Glutamatergic neuron (in vitro differentiated cells): Measurements from ENCODE around the gene SMIM33. TPM values are rescaled to one million over a fixed set of nuclear protein-coding genes. Genes with fewer than 3 reads are reported as not detected.
"Not testable (repeated sequence)": the region's sequence is repeated elsewhere in the genome, so short reads cannot be mapped to it uniquely, and the experiment has no call there.

Experiments used
- DNase-seq: peaks from one replicate; pipeline ENCODE4 v3.0.0; 2022
- H3K27ac Mint-ChIP-seq: one replicate; pipeline ENCODE4 v1.8.0; 2020; ENCODE audit warnings: mild to moderate bottlenecking, mixed read lengths, inconsistent platforms; ENCODE audit not compliant: unreplicated experiment
- H3K27me3 Mint-ChIP-seq: one replicate; pipeline ENCODE4 v1.8.0; 2020; ENCODE audit warnings: mild to moderate bottlenecking, moderate library complexity, mixed read lengths, inconsistent platforms; ENCODE audit not compliant: unreplicated experiment
- H3K36me3 Mint-ChIP-seq: one replicate; pipeline ENCODE4 v1.8.0; 2020; ENCODE audit warnings: mild to moderate bottlenecking, mixed read lengths, inconsistent platforms; ENCODE audit not compliant: unreplicated experiment
- H3K4me1 Mint-ChIP-seq: one replicate; pipeline ENCODE4 v1.8.0; 2020; ENCODE audit warnings: mild to moderate bottlenecking, low read depth, mixed read lengths, inconsistent platforms; ENCODE audit not compliant: unreplicated experiment
- H3K4me3 Mint-ChIP-seq: one replicate; pipeline ENCODE4 v1.8.0; 2020; ENCODE audit warnings: mild to moderate bottlenecking, mixed read lengths, inconsistent platforms; ENCODE audit not compliant: unreplicated experiment
- H3K9me3 Mint-ChIP-seq: one replicate; pipeline ENCODE4 v1.8.0; 2020; ENCODE audit warnings: mild to moderate bottlenecking, moderate library complexity, mixed read lengths, inconsistent platforms; ENCODE audit not compliant: unreplicated experiment
- total RNA-seq: library from RNA; stranded (reverse); fragmentation: NEBNext Ultra II Directional; extraction: Animal tissue kit (Norgen Biotek cat#: 25700); gene quantifications from one replicate; pipeline ENCODE4 v1.2.1, GENCODE V29; 2021; ENCODE audit not compliant: unreplicated experiment
- TF ChIP-seq, protein P1 (sequence below): fragments of 200-600 bp; sonication (generic); IDR thresholded peaks from one replicate; pipeline ENCODE4 v1.5.0; 2021; ENCODE audit not compliant: partially characterized antibody, unreplicated experiment

Gene SMIM33
- total RNA-seq, 1 donor from 2014 or later, result not detected

DNA sequence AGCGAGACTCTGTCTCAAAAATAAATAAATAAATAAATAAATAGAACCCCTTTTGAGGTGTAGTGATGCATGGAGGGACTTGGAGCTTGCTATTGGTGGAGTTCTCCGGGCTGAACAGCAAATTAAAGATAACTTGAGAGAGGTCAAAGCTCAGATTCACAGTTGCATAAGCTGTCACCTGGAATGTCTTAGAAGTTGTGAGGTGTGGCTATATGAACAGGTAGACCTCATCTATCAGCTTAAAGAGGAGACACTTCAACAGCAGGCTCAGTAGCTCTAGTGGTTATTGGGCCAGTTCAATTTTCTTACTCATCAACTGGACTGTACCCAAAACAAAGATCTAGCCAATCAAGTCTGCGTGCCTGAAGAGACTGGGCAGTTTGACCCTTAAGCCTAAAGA, 23.5 kb downstream of the SMIM33 start:
- Mint-ChIP-seq H3K36me3 (no peaks in the 10 kb centered on the region), H3K4me3 (no peak overlapping the region), H3K27me3 (peaks cover 4% of the 10 kb centered on the region), H3K4me1 (no peaks in the 10 kb centered on the region), H3K27ac (no peak overlapping the region), H3K9me3 (peaks cover 3% of the 10 kb centered on the region)
- no peak for DNase-seq
- TF ChIP-seq, protein P1, sequence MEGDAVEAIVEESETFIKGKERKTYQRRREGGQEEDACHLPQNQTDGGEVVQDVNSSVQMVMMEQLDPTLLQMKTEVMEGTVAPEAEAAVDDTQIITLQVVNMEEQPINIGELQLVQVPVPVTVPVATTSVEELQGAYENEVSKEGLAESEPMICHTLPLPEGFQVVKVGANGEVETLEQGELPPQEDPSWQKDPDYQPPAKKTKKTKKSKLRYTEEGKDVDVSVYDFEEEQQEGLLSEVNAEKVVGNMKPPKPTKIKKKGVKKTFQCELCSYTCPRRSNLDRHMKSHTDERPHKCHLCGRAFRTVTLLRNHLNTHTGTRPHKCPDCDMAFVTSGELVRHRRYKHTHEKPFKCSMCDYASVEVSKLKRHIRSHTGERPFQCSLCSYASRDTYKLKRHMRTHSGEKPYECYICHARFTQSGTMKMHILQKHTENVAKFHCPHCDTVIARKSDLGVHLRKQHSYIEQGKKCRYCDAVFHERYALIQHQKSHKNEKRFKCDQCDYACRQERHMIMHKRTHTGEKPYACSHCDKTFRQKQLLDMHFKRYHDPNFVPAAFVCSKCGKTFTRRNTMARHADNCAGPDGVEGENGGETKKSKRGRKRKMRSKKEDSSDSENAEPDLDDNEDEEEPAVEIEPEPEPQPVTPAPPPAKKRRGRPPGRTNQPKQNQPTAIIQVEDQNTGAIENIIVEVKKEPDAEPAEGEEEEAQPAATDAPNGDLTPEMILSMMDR, result no peak

DNA sequence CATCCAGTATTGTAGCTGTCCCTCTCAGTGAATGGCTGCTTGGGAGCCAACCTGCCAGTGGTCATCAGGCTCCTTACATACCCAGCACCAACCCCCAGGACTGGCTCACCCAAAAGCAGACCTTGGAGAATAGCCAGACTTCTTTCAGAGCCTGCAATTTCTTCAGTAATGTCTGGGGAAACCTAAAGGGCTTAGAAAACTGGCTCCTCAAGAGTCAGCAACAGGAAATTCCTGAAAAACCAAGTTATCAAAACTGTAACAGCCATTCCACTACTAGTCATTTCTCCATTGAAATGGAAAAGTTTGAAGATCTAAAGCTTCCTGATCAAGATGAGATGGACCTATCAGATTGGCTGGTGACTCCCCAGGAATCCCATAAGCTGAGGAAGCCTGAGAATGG, 24.0 kb downstream of the SMIM33 start:
- H3K36me3 Mint-ChIP-seq, result no peaks in the 10 kb centered on the region
- H3K9me3 Mint-ChIP-seq, result peaks cover 2% of the 10 kb centered on the region
- no peak for DNase-seq
- no peak overlapping the region for H3K27ac Mint-ChIP-seq
- H3K4me1 Mint-ChIP-seq, result no peaks in the 10 kb centered on the region
- TF ChIP-seq, protein P1, result no peak
- peaks cover under 1% of the 10 kb centered on the region for H3K27me3 Mint-ChIP-seq
- no peak overlapping the region for H3K4me3 Mint-ChIP-seq

DNA sequence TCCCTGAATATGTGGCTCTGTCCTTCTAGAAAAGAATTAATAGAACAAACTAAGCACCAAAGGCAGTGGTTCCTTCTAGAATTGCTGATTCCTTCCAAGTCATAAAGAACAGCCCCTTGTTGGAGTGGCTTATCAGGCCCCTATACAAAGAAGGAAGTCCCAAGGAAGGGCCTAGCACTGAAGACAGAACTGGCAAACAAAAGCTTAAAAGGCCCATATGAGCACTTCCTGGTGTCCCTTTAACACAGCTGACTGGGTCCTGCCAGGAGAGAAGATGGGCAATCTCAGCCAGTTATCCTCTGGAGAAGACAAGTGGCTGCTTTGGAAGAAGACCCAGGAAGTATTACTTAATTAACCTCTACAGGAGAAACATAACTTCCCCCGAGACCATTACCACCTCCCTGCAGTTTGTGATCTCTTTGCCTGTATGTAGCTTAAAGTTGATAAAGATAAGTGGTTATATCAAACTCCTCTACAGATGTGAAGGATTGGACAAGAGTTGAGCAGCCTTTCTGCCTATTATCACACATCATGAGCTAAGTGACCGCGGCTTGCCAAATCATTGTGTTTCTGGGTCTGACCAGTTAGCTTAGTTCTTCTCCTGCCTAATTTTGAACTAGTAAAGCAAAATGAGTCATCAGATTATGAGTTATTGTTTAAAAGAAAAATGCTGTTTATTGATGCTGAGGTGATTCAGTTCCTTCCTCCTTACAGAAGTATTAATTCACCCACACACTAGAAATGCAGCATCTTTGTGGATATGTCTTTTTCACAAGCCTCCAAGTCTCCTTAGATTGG, 25.0 kb downstream of the SMIM33 start:
- no peak for DNase-seq
- Mint-ChIP-seq H3K9me3 (peaks cover 1% of the 10 kb centered on the region), H3K27ac (no peak overlapping the region), H3K27me3 (no peaks in the 10 kb centered on the region), H3K36me3 (no peaks in the 10 kb centered on the region), H3K4me1 (no peaks in the 10 kb centered on the region), H3K4me3 (no peak overlapping the region)
- TF ChIP-seq, protein P1, result no peak

DNA sequence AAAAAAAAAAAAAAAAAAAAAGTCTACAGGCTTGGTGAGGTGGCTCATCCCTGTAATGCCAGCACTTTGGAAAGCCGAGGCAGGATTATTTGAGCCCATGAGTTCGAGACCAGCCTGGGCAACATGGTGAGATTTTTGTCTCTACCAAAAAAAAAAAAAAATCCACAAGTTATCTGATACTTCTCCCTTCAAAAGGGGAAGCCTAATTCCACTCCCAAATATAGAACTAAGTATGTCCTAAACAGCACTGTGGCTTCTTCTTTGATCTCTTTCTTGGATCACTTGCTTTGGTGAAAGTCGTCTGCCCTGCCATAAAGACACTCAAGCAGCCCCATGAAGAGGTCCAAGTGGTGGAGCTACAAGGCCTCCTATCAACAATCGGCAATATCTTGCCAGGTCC, 30.6 kb downstream of the SMIM33 start:
- Mint-ChIP-seq H3K9me3 (no peaks in the 10 kb centered on the region), H3K36me3 (no peaks in the 10 kb centered on the region), H3K4me3 (no peak overlapping the region), H3K4me1 (no peaks in the 10 kb centered on the region), H3K27me3 (no peaks in the 10 kb centered on the region), H3K27ac (no peak overlapping the region)
- TF ChIP-seq, protein P1, result no peak
- no peak for DNase-seq

DNA sequence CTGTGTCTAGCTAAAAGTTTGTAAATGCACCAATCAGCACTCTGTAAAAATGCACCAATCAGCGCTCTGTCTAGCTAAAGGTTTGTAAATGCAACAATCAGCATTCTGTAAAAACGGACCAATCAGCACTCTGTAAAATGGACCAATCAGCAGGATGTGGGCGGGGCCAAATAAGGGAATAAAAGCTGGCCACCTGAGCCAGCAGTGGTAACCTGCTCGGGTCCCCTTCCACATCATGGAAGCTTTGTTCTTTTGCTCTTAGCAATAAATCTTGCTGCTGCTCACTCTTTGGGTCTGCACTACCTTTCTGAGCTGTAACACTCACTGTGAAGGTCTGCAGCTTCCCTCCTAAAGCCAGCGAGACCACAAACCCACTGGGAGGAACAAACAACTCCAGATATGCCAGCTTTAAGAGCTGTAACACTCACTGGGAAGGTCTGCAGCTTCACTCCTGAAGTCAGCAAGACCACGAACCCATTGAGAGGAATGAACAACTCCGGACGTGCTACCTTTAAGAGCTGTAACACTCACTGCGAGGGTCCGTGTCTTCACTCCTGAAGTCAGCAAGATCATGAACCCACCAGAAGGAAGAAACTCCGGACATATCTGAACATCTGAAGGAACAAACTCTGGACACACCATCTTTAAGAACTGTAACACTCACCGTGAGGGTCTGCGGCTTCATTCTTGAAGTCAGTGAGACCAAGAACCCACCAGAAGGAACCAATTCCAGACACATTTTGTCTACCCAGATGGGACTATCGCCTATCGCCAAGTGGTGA, 32.4 kb downstream of the SMIM33 start:
- not testable (repeated sequence) for H3K4me1 Mint-ChIP-seq, H3K27me3 Mint-ChIP-seq, H3K27ac Mint-ChIP-seq, H3K36me3 Mint-ChIP-seq, DNase-seq, H3K9me3 Mint-ChIP-seq, H3K4me3 Mint-ChIP-seq

DNA sequence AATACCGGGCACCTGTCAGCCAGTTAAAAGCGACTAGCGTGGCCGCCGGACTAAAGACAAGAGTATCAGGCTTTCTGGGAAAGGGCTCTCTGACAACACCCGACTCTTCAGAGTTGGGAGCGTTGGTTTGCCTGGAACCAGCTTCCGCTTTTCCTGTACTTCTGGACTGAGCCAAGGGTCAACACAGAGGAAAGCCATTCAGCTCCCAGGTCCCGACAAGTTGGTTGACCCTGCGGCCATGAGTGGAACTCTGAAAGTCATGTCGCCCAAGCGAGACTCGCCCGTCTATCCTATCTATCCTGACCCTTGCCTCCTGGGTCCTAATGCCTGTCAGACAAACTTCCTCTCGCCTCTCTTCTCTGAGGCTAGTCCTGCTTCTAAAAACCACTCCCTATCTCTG, 33.1 kb downstream of the SMIM33 start:
- not testable (repeated sequence) for H3K4me3 Mint-ChIP-seq, H3K4me1 Mint-ChIP-seq, H3K36me3 Mint-ChIP-seq, DNase-seq, H3K27me3 Mint-ChIP-seq, H3K9me3 Mint-ChIP-seq, H3K27ac Mint-ChIP-seq

DNA sequence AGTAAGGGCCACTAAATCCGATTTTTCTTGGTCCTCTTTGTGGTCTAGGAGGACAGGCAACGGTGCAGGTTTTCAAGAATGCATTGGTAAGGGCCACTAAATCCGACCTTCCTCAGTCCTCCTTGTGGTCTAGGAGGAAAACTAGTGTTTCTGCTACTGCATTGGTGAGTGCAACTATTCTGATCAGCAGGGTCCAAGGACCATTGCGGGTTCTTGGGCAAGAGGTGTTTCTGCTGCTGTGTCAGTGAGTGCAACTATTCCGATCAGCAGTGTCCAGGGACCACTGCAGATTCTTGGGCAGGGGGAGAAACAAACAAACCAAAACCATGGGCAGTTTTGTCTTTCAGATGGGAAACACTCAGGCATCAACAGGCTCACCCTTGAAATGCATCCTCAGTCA, 33.9 kb downstream of the SMIM33 start:
- not testable (repeated sequence) for H3K27ac Mint-ChIP-seq, H3K9me3 Mint-ChIP-seq, H3K27me3 Mint-ChIP-seq, H3K4me1 Mint-ChIP-seq, H3K4me3 Mint-ChIP-seq, DNase-seq, H3K36me3 Mint-ChIP-seq
